K562 (cell line): Measurements from ENCODE around the gene KCTD15. TPM values are rescaled to one million over a fixed set of nuclear protein-coding genes. Genes with fewer than 3 reads are reported as not detected.
A peak's percentile ranks its signal among the peaks of the same experiment; 100 is the strongest.

Experiments
- ATAC-seq: fragments of 200-7000 bp; cut with Tn5 transposase; 3 replicates; pipeline ENCODE4 v1.9.1; 2020; ENCODE audit warnings: moderate library complexity
- BruUV-seq: library from RNA; stranded (reverse); fragments of 400-500 nt; replicated peaks from 2 replicates; lab custom pipeline; 2021; lab: Mats Ljungman, UMichigan
- CTCF ChIA-PET: fragments of 300-600 bp; formaldehyde crosslinking; extraction: SDS; loops from one replicate; lab custom pipeline; 2021; ENCODE audit warnings: low intra/inter-chr PET ratio; lab: Yijun Ruan, JAX
- POLR2A ChIA-PET: fragments of 300-600, 350-650 bp; sonication (Branson Sonifier 250); formaldehyde crosslinking; extraction: SDS; loops from one replicate; lab custom pipeline; 2021; ENCODE audit warnings: antibody characterized with exemption, inconsistent platforms; lab: Yijun Ruan, JAX
- DNase-seq, 4 experiments: peaks; one replicate each; pipeline versions ENCODE4 v3.0.0 to v3.0.0-alpha.2; 2011 to 2018; ENCODE audit warnings: low spot score in 3 of 4, mixed read lengths in 3 of 4; ENCODE audit errors: extremely low read depth in 1 of 4
- FAIRE-seq: peaks from 2 replicates; lab custom pipeline; 2011; peaks lifted over from hg19 to GRCh38; lab: Jason Lieb, UNC
- H2AFZ ChIP-seq: 2 replicates; pipeline ENCODE4 v1.6.0; 2011; ENCODE audit warnings: low read depth, low read length, control low read depth, inconsistent platforms
- H3K27ac ChIP-seq: fragments of 200-600 bp; 3 replicates; pipeline ENCODE4 v1.8.0; 2011; ENCODE audit warnings: low read depth, mild to moderate bottlenecking, control low read depth, inconsistent platforms, low read length, moderate library complexity, mixed read lengths; ENCODE audit errors: extremely low read depth
- H3K27me3 ChIP-seq, 2 experiments: fragments of 300-600 bp in 1 of 2; 2 replicates in 1 of 2; 3 replicates in 1 of 2; pipeline versions ENCODE4 v1.6.0 to v1.8.0; 2011; ENCODE audit warnings: inconsistent platforms in 2 of 2, low read length in 2 of 2, mild to moderate bottlenecking in 1 of 2, mixed read lengths in 1 of 2, moderate library complexity in 1 of 2; ENCODE audit not compliant: control insufficient read depth in 2 of 2, insufficient read depth in 2 of 2
- H3K36me3 ChIP-seq: fragments of 300-600 bp; 3 replicates; pipeline ENCODE4 v1.8.0; 2011; ENCODE audit warnings: mild to moderate bottlenecking, low read length, inconsistent platforms; ENCODE audit not compliant: control insufficient read depth, insufficient read depth
- H3K4me1 ChIP-seq, 2 experiments: fragments of 200-600 bp in 1 of 2; replicated peaks in 1 of 2; 2 replicates in 1 of 2; 3 replicates in 1 of 2; pipeline versions ENCODE4 v1.5.1 to v1.8.0; 2011; ENCODE audit warnings: inconsistent platforms in 2 of 2, low read length in 2 of 2, mild to moderate bottlenecking in 1 of 2, mixed read lengths in 1 of 2, moderate library complexity in 1 of 2; ENCODE audit not compliant: control insufficient read depth in 2 of 2, insufficient read depth in 2 of 2
- H3K4me2 ChIP-seq: 2 replicates; pipeline ENCODE4 v1.6.1; 2011; ENCODE audit warnings: low read length, control low read depth, inconsistent platforms, mixed read lengths; ENCODE audit not compliant: insufficient read depth
- H3K4me3 ChIP-seq: fragments of 200-600 bp; sonication (generic), shearing (Covaris generic); 2 replicates; pipeline ENCODE4 v1.5.1; 2016; ENCODE audit warnings: control low read depth, inconsistent platforms
- H3K79me2 ChIP-seq: fragments of 200-600 bp; 3 replicates; pipeline ENCODE4 v1.8.0; 2011; ENCODE audit warnings: low read length, inconsistent platforms; ENCODE audit not compliant: control insufficient read depth, insufficient read depth
- H3K9ac ChIP-seq, 2 experiments: 2 replicates each; pipeline versions ENCODE4 v1.6.0 to v1.6.1; 2011; ENCODE audit warnings: low read depth in 2 of 2, low read length in 2 of 2, control low read depth in 1 of 2, inconsistent platforms in 1 of 2, mild to moderate bottlenecking in 1 of 2, mixed read lengths in 1 of 2; ENCODE audit not compliant: insufficient read depth in 1 of 2
- H3K9me1 ChIP-seq: one replicate; pipeline ENCODE4 v1.6.0; 2011; ENCODE audit warnings: inconsistent platforms, mild to moderate bottlenecking, low read length, moderate library complexity; ENCODE audit not compliant: control insufficient read depth, insufficient read depth
- H3K9me3 ChIP-seq: replicated peaks from 2 replicates; pipeline ENCODE4 v1.5.1; 2011; ENCODE audit warnings: low read depth, low read length, inconsistent platforms; ENCODE audit not compliant: control insufficient read depth, insufficient read depth
- H4K20me1 ChIP-seq: replicated peaks from 2 replicates; pipeline ENCODE4 v1.6.1; 2011; ENCODE audit warnings: low read length, inconsistent platforms, mixed read lengths; ENCODE audit not compliant: control insufficient read depth, insufficient read depth
- CBFA2T2 ChIP-seq: fragments of 450-650 bp; conservative IDR thresholded peaks from 2 replicates; pipeline ENCODE4 v1.6.1; 2017; ENCODE audit warnings: mild to moderate bottlenecking
- CCNT2 ChIP-seq: IDR thresholded peaks from 2 replicates; pipeline ENCODE4 v1.6.1; 2011; ENCODE audit warnings: borderline replicate concordance, low read depth, mild to moderate bottlenecking, moderate library complexity, mixed read lengths, low read length; ENCODE audit not compliant: insufficient read length; ENCODE audit errors: extremely low read depth
- FOXO4 ChIP-seq: fragments of 450-650 bp; formaldehyde crosslinking; IDR thresholded peaks from 2 replicates; pipeline ENCODE4 v1.4.0; 2020; ENCODE audit warnings: mild to moderate bottlenecking, moderate library complexity
- GMEB1 ChIP-seq: fragments of 250-450 bp; sonication (Bioruptor Pico); IDR thresholded peaks from 2 replicates; pipeline ENCODE4 v1.4.0; 2020; ENCODE audit warnings: mild to moderate bottlenecking
- NFIC ChIP-seq: fragments of 450-650 bp; IDR thresholded peaks from 2 replicates; pipeline ENCODE4 v1.6.1; 2017; ENCODE audit warnings: mild to moderate bottlenecking, inconsistent platforms
- SUPT5H ChIP-seq: fragments of 450-650 bp; IDR thresholded peaks from 2 replicates; pipeline ENCODE4 v1.6.1; 2016
- ZNF347 ChIP-seq: fragments of 450-650 bp; formaldehyde crosslinking; IDR thresholded peaks from 2 replicates; pipeline ENCODE4 v1.4.0; 2020; ENCODE audit warnings: low read depth, mild to moderate bottlenecking, moderate library complexity
- WGBS: fragments of 100-300 bp; shearing (Covaris generic); methylation state at CpG from one replicate; pipeline ENCODE4 v1.1.6; 2016; ENCODE audit warnings: low coverage, mixed read lengths; ENCODE audit not compliant: insufficient coverage; ENCODE audit errors: missing lambda C conversion rate; 5-methylcytosine and 5-hydroxymethylcytosine counted together
- in situ Hi-C: fragments of 300-500 bp; cut with MboI; formaldehyde crosslinking; loops from 4 replicates; pipeline ENCODE4 v1.15.0; 2018; ENCODE audit warnings: inconsistent platforms, mixed read lengths
- intact Hi-C: fragments of 100-400 bp; cut with micrococcal nuclease; formaldehyde crosslinking; loops from 2 replicates; pipeline ENCODE4 v1.14.2; 2022
- polyA plus RNA-seq, 8 experiments: library from polyadenylated mRNA; depleted of rRNA in 4 of 8; stranded (reverse) in 5 of 8; unstranded in 3 of 8; fragments of >200 nt; fragmentation: Nextera tagmentation in 2 of 8; fragmentation: Illumina TruSeq in 1 of 8; extraction: Ambion mirVana in 2 of 8; extraction: Trizol in 1 of 8; gene quantifications; 2 replicates each; pipeline versions ENCODE4 v1.2.1 to v1.2.3, GENCODE V29; 2011 to 2014; ENCODE audit warnings: inconsistent platforms in 1 of 8, missing spikeins in 1 of 8
- total RNA-seq, 7 experiments: library from RNA; depleted of rRNA in 6 of 7; stranded (reverse); fragments of >200 nt in 6 of 7; fragmentation: Illumina TruSeq in 2 of 7; extraction: Trizol in 2 of 7; gene quantifications; 2 replicates each; pipeline versions ENCODE4 v1.2.1 to v1.2.3, GENCODE V29; 2011 to 2021; ENCODE audit warnings: low replicate concordance in 1 of 7

KCTD15 gene
- total and polyA plus RNA-seq, 9 of the 15 experiments (the other 6 are each of a cell fraction or from before 2014, with no cell fraction given) = 1.7 to 49.0 (median 11.8) TPM

- ChIA-PET POLR2A (no interaction called here), CTCF (no interaction called here)
- in situ Hi-C loops (no loop called here), intact Hi-C loops (no loop called here)
- no TSS peak for BruUV-seq
- Histone ChIP-seq H2AFZ (no peak overlapping the region), H3K4me2 (no peak overlapping the region), H3K27me3 (peaks cover 13 to 26% of the 10 kb centered on the region in 2 experiments; a peak in 3 of 5 replicates), H3K9me3 (no peaks in the 10 kb centered on the region), H3K79me2 (no peaks in the 10 kb centered on the region), H3K9ac (no peak overlapping the region), H3K36me3 (no peaks in the 10 kb centered on the region), H3K9me1 (no peaks in the 10 kb centered on the region), H3K4me1 (no peaks in the 10 kb centered on the region), H4K20me1 (0 out of 2 replicates have a peak, but pooled peaks cover 3% of the 10 kb centered on the region), H3K27ac (no peak overlapping the region), H3K4me3 (no peak overlapping the region)
- ATAC-seq (no peak), FAIRE-seq (no peak), DNase-seq (no peak)
- 0% methylated on average over 3 of the region's 3 CpGs for WGBS
- TF ChIP-seq NFIC (peak; percentile 46), SUPT5H (no peak)
Measured at GRCh38 chr19:33864311-33864850, 67.7 kb downstream of the KCTD15 start.

- H2AFZ ChIP-seq = no peak overlapping the region
- H3K9ac ChIP-seq = no peak overlapping the region
- ATAC-seq (no peak), DNase-seq (no peak)
- BruUV-seq = no TSS peak
- H3K79me2 ChIP-seq = no peaks in the 10 kb centered on the region
- H3K4me3 ChIP-seq = no peak overlapping the region
- POLR2A ChIA-PET = no interaction called here
- H3K36me3 ChIP-seq = no peaks in the 10 kb centered on the region
- CTCF ChIA-PET = no interaction called here
- in situ Hi-C loops = no loop called here
- H3K27ac ChIP-seq = no peak overlapping the region
- no peak overlapping the region for H3K4me2 ChIP-seq
- no peaks in the 10 kb centered on the region for H3K9me1 ChIP-seq
- H4K20me1 ChIP-seq = 0 out of 2 replicates have a peak, but pooled peaks cover 3% of the 10 kb centered on the region
- no peaks in the 10 kb centered on the region for H3K4me1 ChIP-seq
- WGBS = 0% methylated on average over 10 of the region's 10 CpGs
- H3K9me3 ChIP-seq = no peaks in the 10 kb centered on the region
- H3K27me3 ChIP-seq = peaks cover 13 to 20% of the 10 kb centered on the region in 2 experiments; a peak in 3 of 5 replicates
- no peak for TF ChIP-seq CCNT2
- TF ChIP-seq FOXO4 (CRISPR knock-in tag) = no peak
- no peak for TF ChIP-seq ZNF347 (CRISPR knock-in tag)
- no peak for TF ChIP-seq GMEB1
- TF ChIP-seq CBFA2T2 = no peak
- TF ChIP-seq, all 486 proteins: peak for 0
- FAIRE-seq = no peak
- intact Hi-C loops = no loop called here
Measured at GRCh38 chr19:33865306-33865705, 68.6 kb downstream of the KCTD15 start.
